ENCODE results near the gene KDM8.

KDM8 gene

DNA sequence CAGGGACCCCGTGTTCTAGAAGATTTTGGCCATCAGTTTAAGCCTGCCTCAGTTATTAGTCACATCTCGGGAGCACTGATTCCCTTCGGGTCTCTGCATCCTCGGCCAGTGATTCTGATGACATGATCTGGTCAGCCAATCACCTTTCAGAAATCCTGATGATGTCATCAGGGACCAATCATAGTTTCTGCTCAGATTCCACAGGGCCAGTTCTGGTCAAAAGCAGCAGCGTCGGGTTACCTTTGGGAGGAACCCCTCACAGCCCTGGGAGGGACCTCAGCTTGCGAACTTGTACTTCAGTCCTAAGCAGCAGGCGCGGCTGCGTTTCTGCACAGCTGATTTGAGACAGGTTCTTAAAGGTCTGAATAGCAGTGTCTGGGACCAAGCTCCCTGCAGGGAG lies 13.9 kb downstream of the KDM8 start:
- no peak for FAIRE-seq

DNA sequence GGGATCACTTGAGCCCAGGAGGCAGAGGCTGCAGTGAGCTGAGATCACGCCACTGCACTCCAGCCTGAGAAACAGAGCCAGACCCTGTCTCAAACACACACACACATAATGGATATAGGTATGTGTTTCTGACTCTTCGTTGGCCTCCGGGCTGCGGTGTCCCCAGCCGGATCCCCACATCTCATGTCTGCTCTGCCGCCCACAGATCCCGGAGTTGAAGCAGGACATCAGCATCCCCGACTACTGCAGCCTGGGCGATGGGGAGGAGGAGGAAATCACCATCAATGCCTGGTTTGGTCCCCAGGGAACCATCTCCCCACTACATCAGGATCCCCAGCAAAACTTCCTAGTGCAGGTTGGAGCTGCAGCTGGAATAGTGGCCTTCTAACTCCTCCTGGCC lies 15.4 kb downstream of the KDM8 start:
- no peak for FAIRE-seq

DNA sequence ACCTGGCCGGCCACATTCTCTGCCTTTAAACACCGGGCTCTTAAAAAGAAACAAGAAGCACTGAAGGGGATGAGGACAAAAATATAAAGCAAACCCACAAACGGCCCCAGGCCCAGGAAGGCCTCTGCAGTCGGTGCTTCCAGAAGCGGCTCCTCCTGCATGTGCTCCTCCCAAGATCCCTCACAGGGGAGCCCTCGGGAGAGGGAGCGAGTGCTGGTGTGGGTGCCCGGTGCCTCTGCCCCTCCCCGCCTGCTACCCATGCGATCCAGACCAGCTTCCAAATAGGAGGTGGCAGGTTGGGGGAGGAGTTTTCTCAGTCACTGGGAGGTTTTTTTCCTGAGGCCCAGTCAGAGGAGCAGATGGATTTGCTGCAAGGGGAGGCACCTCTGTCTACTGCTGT lies 15.8 kb downstream of the KDM8 start:
- no peak for FAIRE-seq

- FAIRE-seq, result no peak
These were observed 16.8 kb downstream of the KDM8 start for GRCh38 chr16:27220120-27220519.

- no peak for FAIRE-seq
These were observed 17.2 kb downstream of the KDM8 start for GRCh38 chr16:27220527-27220926.

GRCh38 chr16:27220991-27221390 lies 17.7 kb downstream of the KDM8 start:
- no peak for FAIRE-seq

DNA sequence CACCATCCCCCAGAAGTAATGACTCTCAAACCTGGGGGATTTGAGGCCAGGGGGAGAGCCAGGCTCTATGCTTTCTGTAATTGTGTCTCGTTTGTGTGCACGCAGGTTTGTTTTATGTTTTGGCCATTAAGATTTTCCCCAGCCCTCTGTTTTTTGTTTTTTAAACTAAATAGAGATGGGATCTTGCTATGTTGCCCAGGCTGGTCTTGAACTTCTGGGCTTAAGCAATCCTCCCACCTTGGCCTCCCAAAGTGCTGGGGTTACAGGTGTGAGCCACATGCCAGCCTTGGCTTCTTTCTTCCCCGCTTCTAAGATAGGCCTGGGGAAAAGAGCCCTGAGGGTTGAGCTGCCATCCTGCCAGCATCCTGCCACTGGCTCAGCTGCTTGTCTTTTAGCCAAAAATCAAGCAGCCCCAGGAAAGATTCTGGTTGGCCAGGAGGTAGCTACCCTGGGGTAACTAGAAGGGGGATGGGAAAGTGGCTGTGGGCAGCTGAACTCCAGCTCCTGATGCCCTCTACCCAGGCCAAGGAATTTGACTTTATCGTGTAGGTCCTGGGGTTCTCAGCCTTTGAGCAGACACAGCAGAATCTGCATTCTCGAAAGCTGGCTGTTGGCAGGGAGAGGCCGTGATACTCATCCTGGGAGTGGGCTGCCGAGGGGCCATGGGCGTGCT lies 18.4 kb downstream of the KDM8 start:
- FAIRE-seq, result no peak

DNA sequence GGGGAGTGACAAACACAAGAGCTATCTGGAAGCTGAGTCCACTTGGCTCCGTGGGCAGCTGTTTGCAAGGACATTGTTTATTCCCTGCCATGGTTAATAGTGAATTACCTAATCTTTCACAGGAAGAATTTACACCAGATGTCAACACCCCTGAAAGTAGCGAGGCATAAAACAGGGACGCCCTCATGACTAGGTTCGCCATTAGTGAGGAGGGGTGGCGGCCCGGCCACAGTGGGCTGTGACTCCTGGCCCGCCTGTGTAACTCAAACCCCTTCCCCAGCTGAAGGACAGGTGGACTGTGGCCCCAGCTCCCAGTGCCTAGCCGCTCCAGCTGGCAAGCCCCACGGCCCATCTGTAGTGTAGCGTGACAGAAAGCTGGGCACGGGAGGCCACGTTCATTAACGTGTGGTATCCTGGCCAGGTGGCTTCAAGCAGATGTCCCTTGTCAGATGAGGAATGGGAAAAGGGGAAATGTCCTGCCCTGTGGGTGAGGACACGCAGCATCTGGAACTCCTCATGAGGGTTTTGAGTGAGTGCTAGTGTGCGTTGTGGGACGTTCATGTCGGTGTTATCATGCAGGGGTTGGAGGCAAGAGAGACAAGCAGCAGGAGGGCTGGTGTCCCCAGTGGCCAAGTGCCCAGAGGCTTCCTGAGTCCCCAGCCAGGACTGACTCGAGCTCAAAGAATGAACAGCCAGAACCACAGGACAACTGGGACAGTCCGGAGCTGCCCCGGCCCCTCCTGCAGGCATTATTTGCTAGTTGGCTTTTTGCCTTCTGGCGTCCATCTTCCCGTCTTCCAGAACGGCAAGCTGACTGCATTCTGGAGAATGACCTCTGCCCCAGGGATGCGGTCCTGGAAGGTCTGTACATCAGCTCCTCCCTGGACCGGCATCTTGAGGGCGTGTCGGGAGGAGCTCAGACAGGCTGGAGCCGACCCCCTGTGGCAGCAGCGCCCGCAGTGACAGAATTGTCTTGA lies 19.2 kb downstream of the KDM8 start:
- no peak for FAIRE-seq

GRCh38 chr16:27223226-27223610 lies 19.9 kb downstream of the KDM8 start:
- FAIRE-seq, result no peak

GRCh38 chr16:27223701-27224100 lies 20.4 kb downstream of the KDM8 start:
- FAIRE-seq, result no peak

DNA sequence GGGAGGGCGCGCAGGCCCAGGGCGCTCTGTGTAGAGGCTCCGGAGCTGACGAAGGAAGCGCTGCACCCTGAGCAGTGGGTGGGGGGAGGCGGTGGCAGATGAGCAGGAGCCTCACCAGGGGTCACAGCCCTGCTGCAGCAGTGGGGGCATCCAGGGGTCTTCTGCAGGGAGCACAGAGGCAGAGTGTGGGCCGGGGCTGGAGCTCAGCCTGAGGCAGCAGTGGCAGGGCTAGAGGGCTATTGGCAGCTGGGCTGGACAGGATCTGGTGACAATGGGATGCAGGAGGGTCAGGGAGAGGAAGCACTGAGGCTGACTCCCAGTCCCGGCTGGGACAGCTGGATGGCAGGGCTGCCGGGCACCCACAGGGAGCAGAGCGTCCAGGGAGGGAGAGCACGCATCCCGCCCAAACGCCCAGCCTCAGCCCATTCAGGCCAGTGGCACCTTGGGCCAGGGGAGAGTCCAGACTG lies 21.0 kb downstream of the KDM8 start:
- no peak for FAIRE-seq

- FAIRE-seq, result no peak
These were observed 21.5 kb downstream of the KDM8 start for GRCh38 chr16:27224741-27225300.

DNA sequence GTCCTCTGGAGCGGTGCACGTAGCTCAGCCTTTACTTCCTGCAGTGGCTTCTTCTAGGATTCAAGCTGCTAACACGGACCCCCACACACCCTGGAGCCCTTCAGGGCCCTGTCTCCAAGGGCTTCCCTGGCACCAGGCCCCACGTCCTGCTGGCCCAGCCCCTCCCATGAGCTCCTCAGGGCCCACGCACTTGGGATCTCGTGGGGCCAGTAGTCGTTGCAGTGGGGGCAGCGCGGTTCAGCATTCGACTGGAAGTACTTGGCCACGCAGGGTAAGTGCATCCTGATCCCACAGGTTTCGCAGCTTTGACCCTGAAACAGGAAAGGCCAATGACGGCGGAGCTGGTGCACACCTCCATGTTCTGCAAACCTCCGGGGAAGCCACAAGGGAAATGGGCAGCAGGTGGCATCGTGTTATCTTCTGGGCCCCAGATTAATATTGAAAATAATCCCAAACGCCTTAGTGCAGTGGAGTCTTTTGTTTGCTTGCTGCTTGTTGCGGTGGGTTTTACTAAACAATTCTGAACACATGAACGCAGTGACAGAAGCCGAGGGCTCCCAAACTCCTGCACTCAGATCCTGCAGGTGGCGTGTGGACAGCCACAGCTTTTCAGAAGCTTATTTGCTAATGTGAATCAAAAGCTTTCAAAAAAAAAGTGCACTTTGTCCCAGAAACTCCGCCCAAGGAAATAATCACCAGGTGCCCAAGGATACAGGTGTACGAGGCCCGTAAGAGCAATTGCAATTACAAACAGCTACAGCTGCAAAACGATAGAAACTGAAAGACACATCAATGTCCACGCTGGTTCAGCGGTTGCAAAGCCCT lies 22.4 kb downstream of the KDM8 start:
- FAIRE-seq, result no peak

GRCh38 chr16:27226476-27226875 lies 23.1 kb downstream of the KDM8 start:
- FAIRE-seq, result no peak

DNA sequence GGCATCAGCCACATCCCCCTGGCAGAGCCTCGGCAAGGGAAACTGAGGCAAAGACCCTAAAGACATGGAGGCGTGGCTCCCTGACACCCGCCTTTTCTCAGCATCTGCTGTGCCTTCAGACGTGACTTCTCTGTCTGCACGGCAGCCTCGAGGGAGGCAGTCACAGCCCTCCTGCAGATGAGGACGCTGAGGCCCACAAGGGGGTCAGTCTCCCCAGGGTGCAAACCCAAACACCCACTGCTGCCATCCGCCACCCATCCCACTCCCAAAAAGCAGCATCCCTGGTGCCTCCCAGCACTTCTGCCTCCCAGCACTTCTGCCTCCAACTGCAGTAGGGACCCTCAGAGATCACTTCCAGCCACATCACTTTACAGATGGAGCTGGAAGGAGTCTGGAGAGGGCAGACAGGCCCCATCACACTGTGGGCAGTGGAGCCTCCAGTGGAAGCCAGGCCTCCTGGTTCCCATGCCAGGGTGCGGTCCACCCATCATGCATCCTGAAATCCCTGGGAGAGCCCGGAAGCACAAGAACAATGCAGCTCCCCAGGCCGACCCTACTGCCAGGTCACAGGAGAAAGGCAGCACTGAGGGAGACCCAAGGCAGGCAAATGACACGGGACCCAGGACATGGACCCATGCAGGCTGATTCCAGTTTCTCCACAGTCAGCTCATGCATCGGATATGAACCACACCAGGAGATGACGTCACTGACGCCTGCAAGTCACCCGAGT lies 23.8 kb downstream of the KDM8 start:
- FAIRE-seq, result no peak

DNA sequence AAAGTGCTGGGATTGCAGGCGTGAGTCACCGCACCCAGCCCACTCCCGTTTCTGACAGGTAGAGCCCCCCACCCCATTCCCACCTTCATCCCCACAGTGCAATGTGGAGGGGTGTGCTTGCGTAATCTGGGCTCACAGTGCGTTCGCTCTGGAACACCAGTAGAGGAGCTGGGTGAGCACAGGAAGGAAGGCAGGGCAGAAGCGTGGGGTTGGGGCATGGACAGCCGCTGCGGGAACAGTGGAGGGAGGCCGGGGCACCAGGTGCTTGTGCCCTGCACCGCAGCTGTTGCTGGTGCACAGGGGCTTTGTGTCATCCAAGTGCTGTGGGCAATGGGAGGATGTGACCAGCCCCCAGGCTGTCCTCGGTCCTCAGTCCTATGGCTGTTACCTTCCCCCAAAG lies 24.7 kb downstream of the KDM8 start:
- no peak for FAIRE-seq

DNA sequence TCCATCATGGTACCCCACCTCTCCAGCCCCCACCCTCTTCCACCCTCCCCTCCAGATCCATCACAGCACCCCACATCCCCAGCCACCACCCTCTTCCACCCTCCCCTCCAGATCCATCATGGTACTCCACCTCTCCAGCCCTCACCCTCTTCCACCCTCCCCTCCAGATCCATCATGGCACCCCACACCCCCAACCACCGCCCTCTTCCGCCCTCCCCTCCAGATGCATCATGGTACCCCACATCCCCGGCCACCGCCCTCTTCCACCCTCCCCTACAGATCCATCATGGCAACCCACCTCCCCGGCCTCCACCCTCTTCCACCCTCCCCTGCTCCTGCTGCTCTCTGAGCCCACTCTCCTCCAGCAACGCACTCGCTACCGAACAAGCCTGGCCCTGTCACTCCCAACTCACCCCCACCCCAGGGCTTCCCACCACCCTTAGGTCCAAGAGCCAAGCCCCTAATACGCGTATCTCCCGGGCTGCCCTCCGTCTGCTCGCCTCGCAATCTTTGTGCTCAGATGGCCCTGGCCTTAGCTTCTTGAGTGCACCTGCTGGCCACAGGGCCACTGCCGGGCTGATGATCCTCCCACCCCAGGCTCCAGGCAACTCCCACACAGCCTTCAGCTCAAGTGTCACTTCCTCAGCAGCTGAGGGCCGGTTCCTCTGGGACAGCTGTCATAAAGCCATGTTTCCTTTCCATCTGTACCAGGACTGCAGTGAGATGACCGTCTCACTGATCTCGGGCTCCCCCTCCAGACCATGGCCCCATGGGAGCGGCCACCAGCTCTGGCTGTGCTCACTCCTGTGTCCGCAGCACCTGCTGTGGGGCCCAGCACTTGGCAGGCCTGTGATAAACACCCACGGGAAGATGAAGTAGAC lies 25.5 kb downstream of the KDM8 start:
- no peak for FAIRE-seq

DNA sequence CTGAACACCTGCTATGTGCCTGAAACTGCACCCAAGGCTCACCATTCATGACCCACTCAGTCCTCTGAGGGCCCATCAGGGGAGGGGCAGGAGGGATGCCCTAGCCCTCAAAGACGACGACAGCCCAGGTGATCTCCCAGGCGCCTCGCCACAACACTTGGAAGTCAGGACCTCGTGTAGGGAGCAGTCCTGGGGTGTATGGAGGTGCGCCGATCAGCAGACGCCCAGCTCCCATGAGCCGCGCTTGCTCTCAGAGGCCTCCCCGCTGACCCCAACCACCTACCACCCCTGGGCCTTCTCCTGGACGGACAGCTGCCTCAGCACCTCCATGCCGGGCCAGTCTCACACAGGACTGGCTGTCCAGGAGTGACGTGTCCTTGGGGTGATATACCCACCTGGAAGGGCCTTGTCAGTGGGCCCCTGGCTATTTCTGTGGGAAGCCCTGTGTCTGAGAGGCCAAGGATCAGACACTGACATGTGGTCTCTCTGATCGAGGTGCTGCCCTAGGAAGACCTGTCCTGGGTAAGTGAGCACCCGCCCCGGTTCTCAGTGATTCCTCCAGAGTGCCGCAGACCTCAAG lies 26.7 kb downstream of the KDM8 start:
- FAIRE-seq, result no peak

DNA sequence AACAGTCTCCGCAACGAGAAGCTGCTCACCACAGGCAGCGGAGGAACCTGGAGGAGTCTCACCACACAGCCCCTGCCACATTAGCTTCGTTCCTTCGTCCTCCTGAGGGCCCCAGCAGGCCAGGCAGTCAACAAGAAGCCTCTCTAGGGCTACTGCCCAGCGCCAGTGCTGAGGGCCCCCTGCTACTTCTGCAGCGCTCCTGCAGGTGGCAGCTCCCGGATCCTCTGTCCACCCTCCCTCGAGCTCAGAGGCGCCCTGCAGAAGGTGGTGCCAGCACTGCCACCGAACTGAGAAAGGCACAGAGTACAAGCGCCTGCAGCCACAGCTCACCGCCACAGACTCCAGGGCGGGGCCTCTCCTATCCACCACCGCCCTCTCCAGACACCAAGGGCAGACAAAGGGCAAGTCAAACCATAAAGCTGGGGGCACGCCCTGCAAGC lies 27.3 kb downstream of the KDM8 start:
- FAIRE-seq, result no peak

GRCh38 chr16:27231692-27232060 lies 28.4 kb downstream of the KDM8 start:
- FAIRE-seq, result no peak

All from endometrium (tissue), 2 donors.